HG02840 (cell line): ENCODE data around the gene JADE2.

Experiments
- ATAC-seq: cut with Tn5 transposase; IDR thresholded peaks from one replicate; pipeline ENCODE4 v1.9.1; 2021; ENCODE audit warnings: mild to moderate bottlenecking, moderate library complexity, moderate number of reproducible peaks; ENCODE audit not compliant: unreplicated experiment, low FRiP score

JADE2 gene

DNA sequence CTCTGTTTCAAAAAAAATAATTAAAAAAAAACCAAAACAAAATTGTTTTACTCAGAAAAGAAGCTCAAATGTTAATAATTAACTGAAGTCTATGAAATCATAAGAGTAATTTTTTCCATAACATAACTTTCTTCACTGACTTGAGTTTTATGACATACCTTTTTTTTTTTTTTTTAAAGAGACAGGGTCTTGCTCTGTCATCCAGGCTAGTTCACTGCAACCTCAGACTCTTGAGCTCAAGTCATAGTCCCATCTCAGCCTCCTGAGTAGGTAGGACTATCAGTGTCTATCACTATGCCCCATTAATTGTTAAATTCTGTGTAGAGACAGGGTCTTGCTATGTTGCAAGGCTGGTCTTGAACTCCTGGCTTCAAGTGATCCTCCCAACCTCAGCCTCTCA lies 85.3 kb downstream of the JADE2 start:
- no peak for ATAC-seq

DNA sequence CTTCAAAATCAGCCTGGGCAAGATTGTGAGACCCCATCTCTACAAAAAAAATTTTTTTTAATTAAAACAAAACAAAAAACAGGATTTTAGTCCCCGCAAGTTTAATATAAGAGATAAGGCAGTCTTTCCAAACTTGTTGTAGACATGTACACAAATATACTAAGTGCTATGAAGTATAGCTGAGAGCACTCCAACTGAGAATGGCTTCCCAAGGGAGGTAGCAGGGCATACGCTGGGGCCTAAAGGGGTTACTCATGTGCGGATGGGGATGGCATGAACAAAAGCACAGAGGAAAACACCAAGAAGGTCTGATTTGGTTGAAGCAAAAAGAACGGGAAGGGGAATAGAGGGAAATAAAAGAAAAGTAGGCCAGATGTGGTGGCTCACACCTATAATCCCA lies 86.0 kb downstream of the JADE2 start:
- ATAC-seq: no peak

DNA sequence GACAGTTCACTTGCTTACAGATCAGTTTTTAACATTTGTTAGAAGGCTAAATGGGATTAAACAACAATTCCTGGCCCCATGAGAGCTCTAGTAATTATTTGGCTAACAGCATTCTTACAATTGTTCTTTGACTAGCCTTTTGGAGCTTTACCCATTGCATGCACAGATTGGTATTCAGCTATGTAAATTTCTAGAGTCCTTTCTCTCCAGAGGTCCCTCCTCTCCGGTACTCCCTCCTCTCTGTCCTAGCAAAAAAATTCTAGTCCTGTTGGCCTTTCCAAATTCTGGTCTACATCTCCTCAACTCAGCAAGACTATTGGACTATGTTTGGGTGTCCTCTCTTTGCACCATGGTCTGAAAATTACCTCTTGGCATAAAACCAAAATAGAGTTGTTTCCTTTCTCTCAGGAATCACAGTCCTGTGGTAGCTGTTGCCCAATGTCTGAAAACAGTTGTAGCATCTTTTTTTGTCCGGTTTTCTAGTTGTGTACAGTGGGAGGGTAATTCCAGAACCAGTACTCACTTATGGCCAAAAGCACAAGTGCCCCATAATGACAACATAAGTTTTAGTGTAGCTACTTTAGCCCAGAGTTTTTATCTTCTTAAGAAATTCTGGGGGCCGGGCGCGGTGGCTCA lies 89.1 kb downstream of the JADE2 start:
- no peak for ATAC-seq

DNA sequence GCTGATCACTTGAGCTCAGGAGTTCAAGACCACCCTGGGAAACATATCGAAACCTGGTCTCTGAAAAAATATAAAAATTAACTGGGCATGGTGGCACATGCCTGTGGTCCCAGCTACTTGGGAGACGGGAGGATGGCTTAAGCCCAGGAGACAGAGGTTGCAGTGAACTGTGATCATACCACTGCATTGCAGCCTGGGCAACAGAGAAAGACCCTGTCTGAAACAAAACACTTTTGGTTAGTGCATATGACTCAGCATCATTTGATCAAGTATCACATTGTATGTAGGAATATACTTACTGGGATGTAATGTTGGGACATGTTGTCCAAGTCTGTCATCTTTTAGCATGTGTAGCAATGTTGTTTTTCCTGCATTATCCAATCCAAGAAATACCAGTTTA lies 95.2 kb downstream of the JADE2 start:
- ATAC-seq: no peak

DNA sequence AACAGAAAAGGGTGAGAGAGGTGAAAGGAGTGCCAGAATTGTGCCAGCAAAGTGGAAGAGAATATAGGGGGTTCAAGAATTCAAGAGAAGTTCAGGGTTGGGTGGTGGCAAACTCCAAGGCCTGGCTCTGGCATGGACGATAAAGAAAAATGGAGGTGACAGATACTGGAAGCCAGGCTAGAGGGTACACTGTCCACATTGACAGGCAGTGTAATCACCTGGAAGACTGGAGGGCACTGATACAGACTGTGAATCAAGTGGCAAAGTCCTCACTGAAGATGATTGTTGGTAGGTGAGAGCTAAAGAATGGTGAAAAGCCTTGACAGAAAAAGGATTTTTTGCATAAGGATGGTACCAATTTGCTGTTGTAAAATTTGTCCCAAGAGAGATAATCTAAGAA lies 100.1 kb downstream of the JADE2 start:
- no peak for ATAC-seq

DNA sequence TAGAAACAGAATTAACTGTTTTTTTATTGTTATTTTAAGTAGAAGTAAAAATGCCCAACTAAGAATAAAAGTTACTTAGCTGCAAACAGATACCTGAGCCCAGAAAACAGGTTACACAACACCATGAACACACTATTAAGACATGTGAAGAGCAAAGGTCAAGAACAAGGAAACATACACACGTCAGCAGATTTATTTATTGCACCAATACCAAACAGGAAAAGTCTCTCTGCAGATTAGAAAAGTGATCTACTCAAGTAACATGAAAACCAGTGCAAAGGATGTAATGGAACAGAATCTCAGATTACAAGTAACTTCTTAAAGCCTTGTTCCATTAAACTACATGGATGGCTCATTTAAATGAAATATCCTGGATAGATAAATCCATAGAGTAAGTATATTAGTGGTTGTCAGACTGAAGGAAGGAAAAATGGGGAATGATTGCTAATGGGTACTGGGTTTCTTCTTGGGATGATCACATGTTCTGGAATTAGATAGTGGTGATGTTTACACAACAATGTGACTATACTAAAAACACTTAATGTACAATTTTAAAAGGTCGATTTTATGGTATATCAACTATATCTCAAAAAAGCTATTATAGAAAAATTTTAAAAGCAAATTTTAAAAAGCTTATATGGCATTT lies 101.0 kb downstream of the JADE2 start:
- no peak for ATAC-seq
